ENCODE results near the gene CAPG.

Gene CAPG

GRCh38 chr2:85355073-85355410 is 55.1 kb downstream of the CAPG start:
- Histone ChIP-seq H3K27ac (peak overlapping the region; percentile 86 to 92), H3K9me3 (no peaks in the 10 kb centered on the region), H3K4me3 (peak overlapping the region; percentile 62 to 80), H3K4me1 (peaks cover 0 to 38% (median 29%) of the 10 kb centered on the region in 4 donors), H3K27me3 (no peaks in the 10 kb centered on the region), H3K36me3 (peaks cover 16 to 38% (median 32%) of the 10 kb centered on the region in 3 donors)
- no peak for TF ChIP-seq CTCF (IDR thresholded peaks at IDR 0.05)
- no peak for DNase-seq
- intact Hi-C loops (cut with DNase I; ENCODE audit: low total_unique reads) = no loop called here

- intact Hi-C loops (cut with DNase I; ENCODE audit: low total_unique reads) = loop anchor here (1.0 kb wide), 1 partner anchor 26 kb away; no protein-coding TSS in a partner anchor
Measured at GRCh38 chr2:85354286-85355072, 55.7 kb downstream of the CAPG start, which contains the start of the genes ELMOD3 and RETSAT. Gene ELMOD3 (plus strand): TSS chr2:85354769. CDS start chr2:85357199, 2,430 bp downstream. Gene RETSAT (minus strand): TSS chr2:85354528. CDS start chr2:85354507, 21 bp downstream.

GRCh38 chr2:85353876-85354285 is 56.3 kb downstream of the CAPG start:
- no peaks in the 10 kb centered on the region for H3K9me3 ChIP-seq
- H3K27ac ChIP-seq = peak overlapping the region; percentile 86 to 92
- peaks cover 0 to 38% (median 29%) of the 10 kb centered on the region in 4 donors for H3K4me1 ChIP-seq
- intact Hi-C loops (cut with DNase I; ENCODE audit: low total_unique reads) = loop anchor here (1.0 kb wide), 1 partner anchor 26 kb away; no protein-coding TSS in a partner anchor
- no peak for TF ChIP-seq CTCF (IDR thresholded peaks at IDR 0.05)
- H3K36me3 ChIP-seq = peaks cover 21 to 42% (median 42%) of the 10 kb centered on the region in 3 donors
- peak overlapping the region; percentile 62 to 80 for H3K4me3 ChIP-seq
- peak in 1 of 2 donors; percentile 34 for DNase-seq
- H3K27me3 ChIP-seq = no peaks in the 10 kb centered on the region

More at GRCh38 chr2:85354286-85355072, 55.7 kb downstream of the CAPG start, which contains the start of the genes ELMOD3 and RETSAT:
- peak in 1 of 2 experiments; percentile 15 for TF ChIP-seq CTCF (IDR thresholded peaks at IDR 0.05)
- H3K4me3 ChIP-seq = peak within 1 kb of the TSS; percentile 62 to 80
- H3K27ac ChIP-seq = peak within 1 kb of the TSS; percentile 86 to 92
- H3K4me1 ChIP-seq = peaks cover 0 to 38% (median 29%) of the 10 kb centered on the region in 4 donors
- H3K36me3 ChIP-seq = peaks cover 21 to 38% (median 37%) of the 10 kb centered on the region in 3 donors
- H3K9me3 ChIP-seq = no peaks in the 10 kb centered on the region
- H3K27me3 ChIP-seq = no peaks in the 10 kb centered on the region
- DNase-seq = peak; percentile 99

- TF ChIP-seq CTCF (IDR thresholded peaks at IDR 0.05) = no peak
- no peak overlapping the region for H3K4me3 ChIP-seq
- H3K27me3 ChIP-seq = no peaks in the 10 kb centered on the region
- H3K27ac ChIP-seq = no peak overlapping the region
- intact Hi-C loops (cut with DNase I; ENCODE audit: low total_unique reads) = no loop called here
- H3K36me3 ChIP-seq = peaks cover 44 to 90% (median 57%) of the 10 kb centered on the region in 3 donors
- peaks cover 0 to 5% (median 2%) of the 10 kb centered on the region in 4 donors for H3K4me1 ChIP-seq
- DNase-seq = no peak
- no peaks in the 10 kb centered on the region for H3K9me3 ChIP-seq
Measured at GRCh38 chr2:85347599-85347998, 62.6 kb downstream of the CAPG start.
